ENCODE measurements around the gene EHD4. TPM values are rescaled to one million over a fixed set of nuclear protein-coding genes. Genes with fewer than 3 reads are reported as not detected.

Gene EHD4
- total RNA-seq: 55.5 TPM
- long read RNA-seq, full-length matches to known transcripts: 87 of 129 reads
- long read RNA-seq, partial matches to known transcripts: 13 of 129 reads
- long read RNA-seq, other reads (novel, unspliced or antisense): 29 of 129 reads

DNA sequence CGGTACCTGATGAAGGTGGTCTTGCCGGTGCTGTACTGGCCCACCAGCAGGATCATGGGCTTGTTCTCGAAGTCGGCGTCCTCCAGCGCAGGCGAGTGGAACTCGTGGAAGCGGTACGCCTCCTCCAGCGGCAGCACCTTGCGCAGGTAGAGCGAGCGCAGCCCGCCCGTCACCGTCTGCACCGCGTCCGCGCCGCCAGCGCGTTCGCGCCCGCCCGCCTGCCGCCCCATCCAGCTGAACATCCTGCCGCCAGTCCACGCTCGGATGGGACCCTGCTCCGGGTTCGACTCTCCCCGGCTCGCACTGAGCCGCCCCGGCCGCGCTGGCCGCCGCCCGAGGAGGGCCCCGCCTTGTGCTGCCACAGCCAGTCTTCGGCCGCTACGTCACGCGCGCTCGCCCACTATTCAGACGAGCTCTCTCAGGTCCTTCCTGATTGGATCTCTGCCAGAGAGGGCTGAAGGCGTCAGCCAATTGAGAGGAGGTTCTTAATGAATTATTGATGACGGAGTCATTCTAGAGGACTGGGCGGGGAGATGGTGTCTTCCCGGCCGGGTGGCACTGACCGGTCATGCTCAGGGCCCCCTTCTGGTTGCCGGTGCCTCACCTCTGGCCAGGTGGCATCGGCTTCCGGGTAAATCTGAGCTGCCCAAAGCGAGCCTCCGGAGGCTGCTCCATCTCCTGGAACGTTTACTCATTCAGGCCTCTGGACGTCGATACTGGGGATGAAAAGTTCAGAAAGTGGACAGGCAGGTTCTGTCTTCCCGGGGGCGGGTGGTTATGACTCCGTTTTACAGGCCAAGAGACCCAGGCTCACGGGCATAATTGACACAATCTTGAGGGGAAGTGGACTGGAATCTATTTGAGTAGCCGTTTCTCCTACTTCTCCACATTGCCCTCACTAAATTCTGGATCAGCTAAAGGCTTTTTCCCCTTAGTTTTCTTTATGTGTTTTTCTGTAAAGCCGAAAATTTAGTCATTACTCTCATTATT, at the start of gene EHD4:
Gene EHD4 (minus strand): TSS at position 305 of the 990 bp plus-strand sequence. CDS start 63 bp downstream, at position 242.
- ATAC-seq: peak; percentile 96
- DNase-seq (ENCODE audit: missing footprints): peak; percentile 100
- intact Hi-C loops (cut with DNase I): loop anchor here (5.0 kb wide), 2 partner anchors 145 to 200 kb away; partner anchors contain the start of genes JMJD7 and MAPKBP1

GRCh38 chr15:42021593-42021992, 49.2 kb upstream of the EHD4 start:
- no peak for DNase-seq (ENCODE audit: missing footprints)
- intact Hi-C loops (cut with DNase I): no loop called here
- ATAC-seq: no peak

- intact Hi-C loops (cut with DNase I): no loop called here
- no peak for DNase-seq (ENCODE audit: missing footprints)
- ATAC-seq: no peak
Measured at GRCh38 chr15:42020713-42021273, 48.4 kb upstream of the EHD4 start, which contains the start of gene PLA2G4E. TSS of gene PLA2G4E (minus strand) at chr15:42021042. CDS start at chr15:42021030, 12 bp downstream.

GRCh38 chr15:42018306-42019224, 46.2 kb upstream of the EHD4 start:
- intact Hi-C loops (cut with DNase I): no loop called here
- DNase-seq (ENCODE audit: missing footprints): peak; percentile 79
- ATAC-seq: peak; percentile 90

DNA sequence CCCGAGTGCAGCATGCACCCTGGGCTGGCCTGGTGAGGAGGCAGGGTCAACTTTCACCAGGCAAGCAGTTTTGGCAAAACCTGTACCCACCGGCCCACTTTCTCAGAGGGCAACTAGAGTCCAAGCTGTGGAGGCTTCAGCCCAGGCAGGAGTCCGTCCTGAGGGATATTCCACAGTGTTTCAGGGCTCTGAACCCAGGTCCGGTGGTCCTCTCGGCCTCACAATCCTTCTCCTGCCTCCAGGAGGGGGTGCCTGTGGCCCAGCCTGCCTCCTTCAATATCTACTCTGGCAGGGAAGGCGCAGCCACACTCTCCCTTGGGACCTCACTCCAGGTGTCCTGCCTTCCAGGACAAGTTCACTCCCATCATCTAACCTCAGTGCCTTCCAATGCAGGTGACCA, 44.6 kb upstream of the EHD4 start:
- no peak for DNase-seq (ENCODE audit: missing footprints)
- intact Hi-C loops (cut with DNase I): no loop called here
- ATAC-seq: no peak

GRCh38 chr15:42014406-42014805, 42.0 kb upstream of the EHD4 start:
- ATAC-seq (no peak), DNase-seq (ENCODE audit: missing footprints) (no peak)
- intact Hi-C loops (cut with DNase I): no loop called here

DNA sequence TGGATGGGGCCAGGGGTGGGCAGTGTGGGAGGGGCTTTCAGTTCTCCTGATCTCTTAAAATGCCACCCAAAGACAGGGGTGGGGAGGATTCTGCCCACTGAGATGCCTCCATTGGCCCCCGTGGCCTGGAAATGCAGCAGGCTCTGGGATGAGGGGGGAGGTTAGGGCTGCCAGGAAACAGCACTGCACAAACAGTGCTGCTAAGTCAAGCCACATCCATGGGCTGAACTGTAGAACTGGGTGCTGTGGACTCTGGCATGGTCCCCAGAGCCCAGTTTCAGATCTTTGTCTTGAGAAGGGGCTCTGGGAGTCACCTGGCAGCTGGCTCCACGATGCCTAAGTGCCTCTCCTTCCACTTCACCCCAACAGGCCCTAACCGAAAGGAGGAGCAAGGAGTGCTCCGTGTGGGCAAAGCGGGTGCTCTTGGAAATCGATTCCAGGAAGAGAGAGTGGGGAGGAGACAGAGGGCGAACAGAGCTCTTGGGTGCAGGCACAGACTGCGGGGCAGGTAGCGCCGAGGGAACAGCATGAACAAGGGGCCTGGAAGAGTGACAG, 40.6 kb upstream of the EHD4 start:
- intact Hi-C loops (cut with DNase I): no loop called here
- ATAC-seq: no peak
- DNase-seq (ENCODE audit: missing footprints): no peak

GRCh38 chr15:42012241-42012640, 39.9 kb upstream of the EHD4 start:
- no peak for ATAC-seq
- intact Hi-C loops (cut with DNase I): no loop called here
- no peak for DNase-seq (ENCODE audit: missing footprints)

GRCh38 chr15:42011074-42011473, 38.7 kb upstream of the EHD4 start:
- DNase-seq (ENCODE audit: missing footprints) (no peak), ATAC-seq (no peak)
- intact Hi-C loops (cut with DNase I): no loop called here

GRCh38 chr15:42010434-42010833, 38.1 kb upstream of the EHD4 start:
- DNase-seq (ENCODE audit: missing footprints) (no peak), ATAC-seq (no peak)
- intact Hi-C loops (cut with DNase I): no loop called here

DNA sequence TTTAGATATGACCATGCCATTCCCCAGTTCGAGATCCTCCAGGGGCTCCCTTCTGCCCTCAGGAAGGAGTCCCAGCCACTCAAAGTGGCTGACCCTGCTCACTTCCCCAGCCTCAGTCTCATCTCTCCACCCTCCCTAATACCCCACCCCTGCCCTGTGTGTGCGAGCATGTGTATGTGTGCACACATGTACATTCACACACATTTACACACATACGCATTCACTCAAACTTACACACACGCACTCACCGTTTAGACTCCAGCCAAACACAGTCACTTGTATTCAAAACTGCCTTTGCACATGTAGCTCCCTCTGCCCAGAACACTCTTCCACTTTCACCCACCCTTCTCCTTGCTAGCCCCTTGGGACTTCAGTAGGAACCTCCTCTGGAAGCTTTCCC, 37.1 kb upstream of the EHD4 start:
- DNase-seq (ENCODE audit: missing footprints): peak; percentile 3
- ATAC-seq: no peak
- intact Hi-C loops (cut with DNase I): no loop called here

GRCh38 chr15:42009022-42009421, 36.7 kb upstream of the EHD4 start:
- DNase-seq (ENCODE audit: missing footprints) (no peak), ATAC-seq (no peak)
- intact Hi-C loops (cut with DNase I): no loop called here

- DNase-seq (ENCODE audit: missing footprints) (no peak), ATAC-seq (no peak)
- intact Hi-C loops (cut with DNase I): no loop called here
Measured at GRCh38 chr15:42007386-42007785, 35.0 kb upstream of the EHD4 start.

DNA sequence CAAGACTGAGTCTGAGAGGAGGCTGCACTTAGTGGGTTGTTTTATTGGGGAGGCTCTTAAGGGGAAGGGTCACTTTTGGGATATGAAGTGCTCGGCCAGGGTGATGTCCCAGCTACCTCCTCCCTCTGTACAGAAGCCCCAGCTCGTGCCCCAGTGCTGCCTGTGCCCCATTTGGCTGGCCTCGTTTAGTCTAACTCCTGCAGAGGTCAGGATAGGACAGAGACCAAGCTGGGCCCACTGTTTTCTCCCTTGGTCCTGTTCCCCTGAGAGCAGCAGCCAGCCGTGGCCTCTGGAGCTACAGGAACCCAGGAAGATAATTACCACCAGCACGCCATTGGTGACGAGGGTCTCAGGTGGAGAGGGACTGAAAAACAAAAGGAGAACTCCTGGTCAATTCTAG, 30.0 kb upstream of the EHD4 start:
- DNase-seq (ENCODE audit: missing footprints) (no peak), ATAC-seq (peak; percentile 67)
- intact Hi-C loops (cut with DNase I): no loop called here

GRCh38 chr15:42001236-42001635, 28.9 kb upstream of the EHD4 start:
- no peak for DNase-seq (ENCODE audit: missing footprints)
- ATAC-seq: no peak
- intact Hi-C loops (cut with DNase I): no loop called here

GRCh38 chr15:41999290-42000285, 27.2 kb upstream of the EHD4 start:
- intact Hi-C loops (cut with DNase I): no loop called here
- DNase-seq (ENCODE audit: missing footprints) (peak; percentile 37), ATAC-seq (no peak)

- ATAC-seq: no peak
- intact Hi-C loops (cut with DNase I): no loop called here
- DNase-seq (ENCODE audit: missing footprints): no peak
Measured at GRCh38 chr15:41997845-41998244, 25.5 kb upstream of the EHD4 start.
